Vagina (tissue), 2 donors: Measurements from ENCODE around the gene TMEM179.

Experiments
- CTCF ChIP-seq, 3 experiments: fragments of 450-650 bp in 2 of 3; fragments of 200-600 bp in 1 of 3; sonication (generic) in 1 of 3; IDR thresholded peaks; one replicate each; pipeline ENCODE4 v1.5.1; 2017 to 2019; ENCODE audit warnings: antibody characterized with exemption in 3 of 3, mild to moderate bottlenecking in 2 of 3, moderate library complexity in 2 of 3
- POLR2A ChIP-seq, 2 donors: fragments of 450-650 bp; IDR thresholded peaks; one replicate each; pipeline ENCODE4 v1.6.1; 2017; ENCODE audit warnings: antibody characterized with exemption in 2 of 2, mild to moderate bottlenecking in 2 of 2, moderate library complexity in 2 of 2
- POLR2AphosphoS5 ChIP-seq, 2 donors: sonication (generic); formaldehyde crosslinking; IDR thresholded peaks; one replicate each; pipeline ENCODE4 v1.9.0; 2017; ENCODE audit warnings: antibody characterized with exemption in 2 of 2, mild to moderate bottlenecking in 2 of 2, low read depth in 1 of 2; ENCODE audit not compliant: insufficient read depth in 1 of 2

- TF ChIP-seq CTCF (IDR thresholded peaks at IDR 0.05) (no peak), POLR2A (IDR thresholded peaks at IDR 0.05) (no peak), POLR2AphosphoS5 (IDR thresholded peaks at IDR 0.05; ENCODE audit: insufficient read depth in 1 of 2, low read depth in 1 of 2) (no peak)
Measured at GRCh38 chr14:104558231-104559027, 46.1 kb downstream of the TMEM179 start.
